IPS-11a (cell line): ENCODE data around the gene WARS2.

Experiments used
- H3K4me3 ChIP-seq: one replicate; pipeline ENCODE4 v1.5.1; 2013; ENCODE audit warnings: low read depth, low read length, control low read depth

WARS2 gene

DNA sequence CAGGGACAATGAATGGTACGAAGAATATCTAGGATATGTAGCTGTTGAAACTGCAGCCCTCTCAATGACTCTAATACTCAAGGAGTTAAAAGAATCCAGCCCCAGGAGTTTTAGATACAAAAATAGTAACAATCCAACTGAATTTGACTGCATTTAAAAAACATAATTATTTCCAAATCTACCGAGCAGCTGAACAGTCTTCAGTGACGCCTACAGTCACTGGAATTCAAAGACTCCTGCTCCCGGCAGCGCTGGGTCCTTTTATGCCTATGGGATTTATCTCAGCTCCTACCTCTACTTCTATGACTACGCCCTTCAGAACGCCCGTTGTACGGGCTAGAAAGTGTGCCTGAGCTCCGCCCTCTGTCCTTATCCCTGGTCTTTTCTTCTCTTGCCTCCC is 55.7 kb downstream of the WARS2 start:
- H3K4me3 ChIP-seq = no peak overlapping the region

DNA sequence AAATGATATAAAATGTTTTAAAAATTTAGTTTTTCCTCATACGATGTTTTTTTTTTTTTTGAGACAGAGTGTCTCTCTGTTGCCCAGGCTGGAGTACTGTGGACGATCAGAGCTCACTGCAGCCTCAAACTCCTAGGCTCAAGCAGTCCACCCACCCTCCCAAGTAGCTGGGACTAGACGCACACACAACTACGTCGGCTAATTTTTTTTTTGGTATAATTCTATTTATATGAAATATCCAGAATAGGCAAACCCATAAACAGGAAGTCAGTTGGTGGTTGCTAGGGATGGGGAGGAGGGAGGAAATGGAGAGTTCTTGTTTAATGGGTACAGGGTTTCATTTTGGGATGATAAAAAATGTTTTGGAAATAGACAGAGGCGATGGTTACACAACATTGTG is 56.5 kb downstream of the WARS2 start:
- H3K4me3 ChIP-seq = no peak overlapping the region

DNA sequence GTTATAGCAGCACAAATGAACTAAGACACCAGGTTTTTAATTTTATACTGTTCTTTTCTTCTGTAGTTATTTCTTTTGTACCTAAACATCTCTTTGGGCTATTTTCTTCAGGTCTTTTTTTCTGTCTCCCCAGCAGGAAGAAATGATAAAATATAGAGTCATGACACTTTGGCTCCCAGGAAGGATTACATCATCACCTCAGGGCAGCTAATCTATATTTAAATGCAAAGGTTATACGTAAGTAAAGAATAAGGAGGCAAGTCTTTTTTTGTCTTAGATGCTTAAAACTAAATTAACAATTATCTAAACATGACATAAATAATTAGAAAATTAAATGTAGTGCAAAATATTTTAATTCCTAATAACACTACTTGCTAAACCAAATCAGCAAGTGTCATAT is 57.0 kb downstream of the WARS2 start:
- H3K4me3 ChIP-seq = no peak overlapping the region

DNA sequence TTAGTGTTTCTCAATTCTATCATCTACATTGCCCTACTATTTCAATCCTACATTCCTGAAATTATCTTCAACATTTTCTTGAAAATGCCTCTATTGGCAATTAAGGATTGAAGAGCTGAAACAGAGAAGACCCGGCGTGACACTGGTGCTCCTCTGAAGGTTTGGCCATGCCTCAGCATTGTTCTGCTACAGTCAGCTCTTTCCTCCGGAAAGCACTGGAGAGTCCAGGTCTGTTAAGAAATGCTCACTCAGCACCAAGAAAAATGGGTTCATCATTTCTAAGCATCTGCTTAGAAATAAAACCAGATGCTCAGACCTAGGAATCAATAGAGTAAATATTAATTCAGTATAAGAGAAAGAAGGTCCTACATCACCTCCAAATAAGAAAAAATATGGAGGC is 58.8 kb downstream of the WARS2 start:
- H3K4me3 ChIP-seq = no peak overlapping the region

DNA sequence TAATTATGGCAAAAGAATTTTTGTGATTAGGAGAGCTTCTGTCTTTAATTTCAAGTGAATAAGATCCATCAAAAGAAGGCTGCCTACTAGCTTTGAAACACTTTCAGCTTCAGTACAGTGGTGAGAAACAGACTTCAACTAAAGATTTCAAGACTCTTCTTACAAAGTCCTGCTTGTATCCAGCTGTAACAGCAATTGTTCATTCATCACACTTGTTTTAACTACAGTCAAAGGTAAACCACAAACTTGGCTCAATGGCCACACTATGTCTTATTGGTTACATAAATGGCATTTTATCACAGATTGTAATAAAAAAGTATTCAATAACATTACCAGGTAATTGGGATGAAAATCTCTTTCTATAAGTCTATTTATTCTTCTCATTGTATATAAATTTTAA is 59.2 kb downstream of the WARS2 start:
- H3K4me3 ChIP-seq = no peak overlapping the region

DNA sequence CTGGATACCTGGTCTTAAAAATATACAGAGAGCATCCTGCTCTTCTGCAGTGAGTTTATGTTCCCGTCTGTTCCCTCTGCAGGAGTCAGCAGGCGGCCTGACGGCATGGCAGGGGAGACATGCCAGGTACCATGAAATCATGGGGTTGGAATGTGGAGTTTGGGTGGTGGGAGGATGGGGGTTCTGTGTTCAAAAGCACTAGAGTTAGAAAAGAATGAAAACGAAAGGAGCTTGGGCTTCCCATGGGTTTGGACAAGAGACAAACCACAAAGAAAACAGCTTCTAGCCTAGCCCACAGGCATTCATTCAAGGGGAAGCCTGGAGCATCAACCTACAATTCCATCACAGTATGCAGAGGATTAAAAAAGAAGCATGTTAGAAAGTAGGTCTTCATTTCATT is 59.9 kb downstream of the WARS2 start:
- H3K4me3 ChIP-seq = no peak overlapping the region

DNA sequence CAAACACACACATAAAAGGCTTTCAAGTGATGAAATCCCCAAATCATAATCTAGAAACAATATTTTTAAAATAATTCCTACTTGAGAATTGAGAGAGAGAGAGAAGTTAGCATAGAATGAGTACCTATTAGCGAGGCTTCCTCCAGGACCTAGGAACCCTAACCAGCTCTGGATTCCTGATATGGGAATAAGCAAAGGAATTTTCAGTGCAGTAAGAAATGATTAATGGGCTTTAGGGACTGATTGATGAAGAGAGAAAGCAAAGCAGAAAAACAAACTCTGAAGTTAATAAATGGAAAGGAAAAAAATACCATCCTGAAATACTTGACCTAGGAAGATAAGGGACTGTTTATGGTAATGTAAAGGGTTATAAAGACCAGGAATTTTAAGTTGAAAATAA is 60.6 kb downstream of the WARS2 start:
- H3K4me3 ChIP-seq = no peak overlapping the region

DNA sequence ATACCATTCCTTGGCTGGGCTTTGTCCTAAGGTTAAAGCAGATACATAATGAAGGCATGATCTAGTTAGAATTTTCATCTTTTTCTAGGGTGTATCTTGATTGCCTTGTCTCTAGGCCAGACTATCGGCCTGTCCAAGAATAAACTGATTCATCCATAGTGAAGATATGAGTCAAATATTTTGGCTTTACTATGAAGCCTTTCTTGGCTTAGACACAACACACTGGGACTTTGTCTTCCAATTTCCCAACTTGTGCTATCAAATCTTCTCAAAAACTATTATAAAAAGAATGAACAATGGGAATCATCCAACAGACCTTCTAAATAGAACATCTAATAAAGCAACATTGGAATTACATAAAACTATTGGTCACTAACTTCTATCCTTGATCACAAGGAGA is 64.8 kb downstream of the WARS2 start:
- H3K4me3 ChIP-seq = no peak overlapping the region

DNA sequence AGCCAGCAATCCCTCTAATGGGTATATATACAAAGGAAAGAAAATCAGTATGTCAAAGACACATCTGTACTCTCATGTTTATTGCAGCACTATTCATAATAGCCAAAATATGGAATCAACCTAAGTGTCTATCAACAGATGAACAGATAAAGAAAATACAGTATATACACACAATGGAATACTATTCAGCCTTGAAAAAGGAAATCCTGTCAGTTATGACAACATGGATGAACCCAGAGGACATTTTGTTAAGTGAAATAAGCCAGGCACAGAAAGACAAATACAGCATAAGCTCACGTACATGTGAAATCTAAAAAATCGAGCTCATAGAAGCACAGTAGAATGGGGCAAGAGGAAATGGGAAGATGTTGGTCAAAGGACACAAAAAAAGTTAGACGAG is 69.1 kb downstream of the WARS2 start:
- H3K4me3 ChIP-seq = no peak overlapping the region

DNA sequence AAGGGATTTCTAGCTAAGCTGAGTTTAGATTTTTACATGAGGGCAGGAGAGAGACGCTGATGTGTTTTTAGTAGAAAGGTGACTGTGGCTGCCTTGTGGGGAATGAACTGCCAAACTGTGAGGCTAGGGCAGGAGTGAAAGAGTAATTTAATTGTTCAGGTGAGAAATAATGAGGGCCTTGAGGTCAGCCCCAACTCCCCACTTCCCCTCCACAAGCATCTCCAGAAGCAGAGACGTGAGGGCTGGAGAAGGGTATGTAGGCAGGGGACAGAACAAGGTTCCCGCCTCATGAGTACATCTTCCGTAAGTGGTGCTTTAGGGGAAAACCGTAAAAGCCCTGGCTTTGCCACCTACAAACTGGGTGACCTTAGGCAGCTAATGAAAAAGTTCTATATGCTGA is 70.8 kb downstream of the WARS2 start:
- no peak overlapping the region for H3K4me3 ChIP-seq

DNA sequence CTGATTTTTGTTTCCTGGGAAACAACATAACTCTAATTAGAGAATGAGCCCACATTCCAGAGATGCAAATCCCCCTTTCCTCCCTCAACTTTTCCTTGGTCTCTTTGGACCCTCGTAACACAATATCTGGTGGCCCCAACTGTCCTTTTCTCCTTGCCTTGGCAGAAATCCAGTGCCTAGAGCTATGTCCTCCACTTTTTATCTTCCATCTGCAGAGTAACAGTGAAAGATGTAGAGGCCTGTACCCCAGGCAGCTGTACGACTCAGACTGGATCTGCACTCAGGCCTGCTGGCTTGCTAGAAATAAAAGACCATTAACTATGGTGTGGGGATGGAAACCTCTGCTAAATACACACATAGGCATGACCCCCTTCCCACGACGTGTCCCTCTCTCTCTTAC is 72.0 kb downstream of the WARS2 start:
- H3K4me3 ChIP-seq = no peak overlapping the region

DNA sequence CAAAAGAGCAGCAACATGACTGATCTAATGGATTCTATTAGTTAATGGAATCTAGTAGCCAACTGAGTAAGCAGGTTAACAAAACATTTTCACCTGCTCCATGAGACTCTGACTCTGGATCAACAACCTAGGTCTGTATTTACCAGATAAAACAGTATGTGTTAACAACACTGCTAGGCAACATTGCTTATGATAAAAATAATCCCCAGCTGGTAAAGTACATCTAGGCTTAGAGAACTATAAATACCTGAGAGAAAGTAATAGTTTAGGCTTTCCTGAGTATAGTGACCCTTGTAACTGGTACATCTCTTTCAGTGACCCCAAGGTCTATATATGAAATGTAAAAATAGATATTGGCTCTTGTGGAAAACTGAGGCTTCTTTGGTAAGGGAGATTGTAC is 78.8 kb downstream of the WARS2 start:
- no peak overlapping the region for H3K4me3 ChIP-seq

DNA sequence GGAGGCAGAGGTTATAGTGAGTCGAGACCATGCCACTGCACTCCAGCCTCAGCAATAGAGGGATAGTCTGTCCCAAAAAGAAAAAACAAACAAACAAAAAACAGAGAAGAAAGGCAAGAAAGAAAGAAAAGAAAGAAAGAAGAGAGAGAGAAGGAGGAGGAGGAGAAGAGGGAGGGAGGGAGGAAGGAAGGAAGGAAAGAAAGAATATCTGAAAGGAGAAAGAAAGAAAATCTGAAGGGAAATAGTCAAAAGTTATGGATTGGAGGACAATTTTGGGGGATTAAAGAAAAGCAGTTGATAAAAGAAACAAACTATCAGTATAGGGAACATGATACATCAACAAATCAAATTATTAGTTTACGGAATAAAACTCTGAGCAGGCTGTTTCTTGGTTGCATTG is 84.9 kb downstream of the WARS2 start:
- H3K4me3 ChIP-seq = no peak overlapping the region

DNA sequence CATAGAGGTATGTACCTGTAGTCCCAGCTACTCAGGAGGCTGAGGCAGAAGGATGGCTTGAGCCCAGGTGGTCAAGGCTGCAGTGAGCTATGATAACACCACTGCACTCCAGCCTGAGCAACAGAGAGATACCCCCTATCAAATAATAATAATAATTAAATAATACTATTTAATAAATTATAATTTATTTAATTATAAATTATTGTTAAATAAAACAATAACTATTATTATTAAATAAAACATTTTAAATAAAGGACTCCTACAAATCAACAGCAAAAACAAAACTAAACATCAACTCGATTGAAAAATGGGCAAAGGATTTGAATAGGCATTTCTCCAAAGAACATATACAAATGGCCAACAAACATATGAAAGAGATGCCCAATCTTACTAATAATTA is 86.5 kb downstream of the WARS2 start:
- no peak overlapping the region for H3K4me3 ChIP-seq

DNA sequence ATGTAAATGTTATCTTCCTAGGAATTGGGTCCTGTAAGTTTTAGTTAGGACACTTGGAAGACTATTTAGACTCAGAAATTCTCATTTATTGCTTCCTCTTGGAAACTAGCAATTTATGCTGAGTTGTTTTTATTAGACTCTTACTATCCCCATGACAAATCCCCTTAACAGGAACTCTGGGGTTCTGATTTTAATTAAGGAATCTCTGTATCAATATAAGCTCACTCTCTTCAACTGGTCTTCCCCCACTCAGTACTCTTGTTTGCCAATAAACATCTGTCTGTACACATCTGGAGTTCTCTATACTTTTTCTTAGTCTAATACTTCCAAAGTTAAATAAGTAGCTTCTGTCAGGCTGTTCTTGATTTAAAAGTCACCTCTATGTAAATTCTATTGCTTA is 88.2 kb downstream of the WARS2 start:
- H3K4me3 ChIP-seq = no peak overlapping the region

DNA sequence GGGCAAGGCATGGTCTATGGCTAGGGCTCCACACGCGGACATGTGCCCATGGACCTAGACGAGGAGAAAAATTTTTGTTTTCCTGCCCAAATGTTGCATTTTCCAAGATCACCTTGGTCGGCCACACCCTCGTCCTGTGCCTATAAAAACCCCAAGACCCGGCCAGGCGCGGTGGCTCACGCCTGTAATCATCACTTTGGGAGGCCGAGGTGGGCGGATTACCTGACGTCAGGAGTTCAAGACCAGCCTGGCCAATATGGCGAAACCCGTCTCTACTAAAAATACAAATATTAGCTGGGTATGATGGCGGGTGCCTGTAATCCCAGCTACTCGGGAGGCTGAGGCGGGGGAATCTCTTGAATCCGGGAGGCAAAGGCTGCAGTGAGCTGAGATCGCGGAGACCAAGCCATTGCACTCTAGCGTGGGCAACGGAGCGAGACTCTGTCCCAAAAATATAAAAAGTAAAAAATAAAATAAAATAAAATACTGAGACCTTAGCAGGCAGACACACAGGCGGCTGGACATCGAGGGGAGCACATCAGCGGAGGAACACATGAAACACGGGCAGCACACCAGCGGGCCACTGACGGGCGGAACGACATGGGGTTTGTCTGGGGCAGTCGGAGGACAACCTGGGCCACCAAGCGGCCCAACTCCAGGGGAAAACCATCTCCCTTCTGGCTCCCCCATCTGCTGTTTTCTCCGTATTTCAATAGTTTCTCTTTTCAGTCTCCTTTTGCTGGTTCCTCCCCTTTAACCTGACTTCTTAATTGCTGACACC is 91.6 kb downstream of the WARS2 start:
- H3K4me3 ChIP-seq = no peak overlapping the region

DNA sequence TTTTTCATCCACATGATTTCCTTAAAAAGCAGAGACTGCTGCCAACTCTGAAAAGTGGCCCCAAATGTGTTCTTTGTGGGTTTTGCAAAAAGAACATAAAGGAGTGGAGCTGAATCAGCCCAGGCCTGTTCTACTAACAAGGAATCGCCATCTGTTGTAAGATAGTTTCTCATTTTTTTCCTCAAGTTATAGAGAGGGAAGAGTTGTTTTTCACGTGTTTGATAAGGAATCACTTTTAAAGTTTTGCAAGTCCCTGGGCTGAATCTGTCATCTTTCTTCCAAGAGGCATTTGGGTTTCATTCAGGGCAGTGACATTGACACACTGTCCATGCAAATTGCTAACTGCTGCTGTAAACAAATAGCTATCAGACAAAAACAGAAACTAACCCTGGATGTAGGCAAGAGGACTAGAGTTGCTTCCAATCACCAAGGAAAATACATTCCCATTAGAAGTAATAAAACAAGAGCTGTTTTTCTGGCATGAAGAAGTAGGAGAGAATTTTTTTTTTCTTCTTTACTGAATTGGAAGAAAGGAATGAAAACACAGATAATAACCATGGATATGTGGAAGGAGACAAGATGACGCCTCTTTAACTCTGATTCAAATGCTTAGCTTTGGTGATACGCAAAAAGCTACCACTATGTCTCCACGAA is 93.5 kb downstream of the WARS2 start:
- no peak overlapping the region for H3K4me3 ChIP-seq

DNA sequence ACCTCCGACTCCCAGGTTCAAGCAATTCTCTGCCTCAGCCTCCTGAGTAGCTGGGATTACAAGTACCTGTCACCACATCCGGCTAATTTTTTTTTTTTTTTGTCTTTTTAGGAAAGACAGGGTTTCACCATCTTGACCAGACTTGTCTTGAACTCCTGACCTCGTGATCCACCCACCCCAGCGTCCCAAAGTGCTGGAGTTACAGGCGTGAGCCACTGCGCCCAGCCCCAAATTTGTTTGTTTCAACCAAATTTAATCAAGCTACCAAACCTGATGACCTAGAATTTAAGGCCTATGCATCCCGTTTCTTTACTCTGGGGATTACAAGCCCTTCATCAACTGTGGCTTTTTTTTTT is 94.0 kb downstream of the WARS2 start:
- H3K4me3 ChIP-seq = no peak overlapping the region

DNA sequence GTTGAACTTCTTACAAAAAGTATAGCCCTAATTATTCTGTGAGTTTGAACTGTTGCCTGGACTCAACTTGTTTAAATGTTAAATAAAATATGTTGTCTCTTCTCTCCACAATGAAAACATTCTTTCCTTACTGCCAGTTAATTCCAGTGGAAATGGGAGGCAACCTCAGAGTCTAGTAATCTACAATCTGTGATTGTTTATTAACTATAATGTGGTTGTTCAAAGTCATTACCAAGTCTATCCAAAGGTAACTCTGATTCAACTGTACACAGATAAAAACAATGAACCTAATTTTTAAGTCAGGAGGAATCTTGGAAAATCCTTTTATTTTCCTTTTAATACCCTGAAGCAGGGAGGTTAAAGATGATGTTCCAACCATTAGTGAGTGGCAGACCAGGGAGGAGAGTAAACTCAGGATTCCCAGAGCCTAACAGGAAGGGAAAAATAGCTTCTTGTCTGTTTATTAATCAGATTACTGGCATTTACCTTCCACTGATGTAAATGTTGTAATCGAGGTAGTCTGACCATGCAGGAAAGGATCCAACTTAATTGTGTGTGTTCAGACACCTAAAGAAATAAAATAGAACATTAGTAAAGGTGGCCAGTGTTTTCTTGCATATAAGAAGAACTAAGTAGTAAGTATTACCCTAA is 95.2 kb downstream of the WARS2 start:
- H3K4me3 ChIP-seq = no peak overlapping the region

DNA sequence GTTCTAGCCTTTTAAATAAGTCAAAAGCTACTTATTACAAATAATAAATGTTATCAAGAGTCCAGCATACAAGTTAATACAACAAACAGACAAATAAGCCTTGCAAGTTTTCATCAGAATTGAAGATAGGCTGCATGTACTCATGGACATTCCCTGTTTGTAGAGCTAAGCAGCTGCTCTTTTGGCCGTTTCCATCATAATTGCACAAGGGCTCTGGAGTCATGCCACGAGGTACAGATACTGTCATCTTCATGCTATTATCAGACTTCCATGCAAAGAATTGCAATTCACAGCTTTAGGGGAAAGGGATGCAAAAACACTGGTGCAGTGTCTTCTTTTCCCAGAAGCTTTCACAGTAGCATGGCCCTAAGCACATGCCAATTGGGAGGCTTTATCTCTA is 99.5 kb downstream of the WARS2 start:
- H3K4me3 ChIP-seq = no peak overlapping the region

DNA sequence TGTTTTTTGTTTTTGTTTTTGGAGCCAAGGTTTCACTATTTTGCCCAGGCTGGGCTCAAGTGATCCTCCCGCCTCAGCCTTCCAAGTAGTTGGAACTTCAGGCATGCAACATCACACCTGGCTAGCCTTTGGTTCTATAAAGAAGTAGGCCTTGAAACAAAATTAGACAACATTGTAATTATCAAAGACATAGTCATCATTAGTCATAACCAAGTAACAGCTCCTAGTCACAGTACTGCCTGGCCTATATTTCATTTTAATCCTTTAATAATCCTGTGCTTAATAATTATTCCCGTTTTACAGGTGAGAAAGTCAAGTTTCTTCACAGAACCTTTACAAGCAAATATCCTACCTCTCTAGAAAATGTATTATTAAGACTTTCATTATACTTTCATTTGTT is 100.0 kb downstream of the WARS2 start:
- no peak overlapping the region for H3K4me3 ChIP-seq

DNA sequence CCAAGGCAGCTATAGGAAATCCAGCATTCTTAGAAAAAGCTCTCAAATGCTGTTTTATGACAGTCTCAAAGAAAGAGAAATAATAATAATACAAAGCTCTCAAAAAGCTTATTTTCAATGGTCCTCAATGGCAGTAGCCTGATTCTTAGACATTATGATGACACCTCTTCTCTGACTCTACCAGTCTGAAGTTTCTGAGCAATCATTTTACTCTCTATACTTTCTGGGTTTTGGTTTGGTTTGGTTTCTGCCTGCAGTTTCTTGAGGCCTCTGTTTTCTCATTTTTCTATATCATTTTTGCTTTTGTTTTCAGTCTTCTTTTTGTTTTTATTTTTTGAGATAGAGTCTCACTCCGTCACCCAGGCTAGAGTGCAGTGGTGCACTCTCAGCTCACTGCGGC is 102.1 kb downstream of the WARS2 start:
- no peak overlapping the region for H3K4me3 ChIP-seq
